Fibroblast of gingiva (primary cell): Measurements from ENCODE around the gene CCND3.

Source experiments
- DNase-seq: peaks from one replicate; pipeline ENCODE4 v3.0.0-alpha.2; 2011; ENCODE audit warnings: low read depth

CCND3 gene

GRCh38 chr6:41941280-41942066, at the start of gene CCND3:
CCND3 (minus strand) TSS chr6:41941808; CDS start chr6:41941649, 159 bp downstream.
- peak; percentile 90 for DNase-seq

- no peak for DNase-seq
These were observed 44.7 kb upstream of the CCND3 start for GRCh38 chr6:41986339-41986738.

DNA sequence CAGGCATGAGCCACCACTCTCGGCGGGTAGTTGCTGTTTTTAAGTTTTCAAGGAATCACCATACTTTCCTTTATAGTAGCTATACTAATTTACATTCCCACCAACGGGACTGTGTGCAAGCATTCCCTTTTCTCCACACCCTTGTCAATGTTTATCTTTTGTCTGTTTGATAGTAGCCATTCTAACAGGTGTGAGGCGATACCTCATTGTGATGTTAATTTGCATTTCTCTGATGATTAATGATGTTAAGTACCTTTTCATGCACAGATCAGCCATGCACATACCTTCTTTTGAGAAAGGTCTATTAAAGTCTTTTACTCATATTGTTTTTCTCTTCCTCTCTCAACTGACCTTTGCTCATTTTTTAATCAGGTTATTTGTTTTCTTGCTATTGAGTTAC, 43.0 kb upstream of the CCND3 start:
- no peak for DNase-seq

DNA sequence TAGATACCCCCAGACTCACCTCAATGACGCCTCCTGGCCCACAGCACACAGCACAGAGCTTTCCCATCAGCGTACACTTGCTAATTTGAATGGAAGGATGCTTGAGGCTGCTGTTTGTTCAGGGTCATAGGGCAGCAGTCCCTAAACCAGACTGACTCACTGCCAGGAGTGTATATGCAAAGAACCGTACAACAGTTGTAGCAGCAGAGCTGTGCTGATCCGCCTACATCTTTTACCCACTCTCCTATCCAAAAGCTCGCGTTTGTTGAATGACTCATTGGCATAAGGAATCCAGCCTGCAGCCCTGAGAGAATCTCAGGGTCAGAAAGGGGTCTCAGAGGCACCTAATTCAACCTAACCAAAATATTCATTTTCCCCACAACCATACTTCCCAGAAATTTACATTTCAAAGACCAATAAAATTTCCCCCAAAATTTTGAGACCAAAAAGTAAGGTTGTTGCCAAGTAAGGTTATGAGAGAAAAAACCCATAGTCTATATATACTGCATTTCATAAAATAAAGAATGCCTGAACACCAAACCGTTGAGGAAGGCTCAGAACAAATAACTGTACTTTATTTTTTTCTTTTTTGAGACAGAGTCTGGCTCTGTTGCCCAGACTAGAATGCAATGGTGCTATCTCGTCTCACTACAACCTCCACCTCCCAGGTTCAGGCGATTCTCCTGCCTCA, 35.3 kb upstream of the CCND3 start:
- DNase-seq = no peak

GRCh38 chr6:41975276-41975675, 33.7 kb upstream of the CCND3 start:
- DNase-seq = no peak

DNA sequence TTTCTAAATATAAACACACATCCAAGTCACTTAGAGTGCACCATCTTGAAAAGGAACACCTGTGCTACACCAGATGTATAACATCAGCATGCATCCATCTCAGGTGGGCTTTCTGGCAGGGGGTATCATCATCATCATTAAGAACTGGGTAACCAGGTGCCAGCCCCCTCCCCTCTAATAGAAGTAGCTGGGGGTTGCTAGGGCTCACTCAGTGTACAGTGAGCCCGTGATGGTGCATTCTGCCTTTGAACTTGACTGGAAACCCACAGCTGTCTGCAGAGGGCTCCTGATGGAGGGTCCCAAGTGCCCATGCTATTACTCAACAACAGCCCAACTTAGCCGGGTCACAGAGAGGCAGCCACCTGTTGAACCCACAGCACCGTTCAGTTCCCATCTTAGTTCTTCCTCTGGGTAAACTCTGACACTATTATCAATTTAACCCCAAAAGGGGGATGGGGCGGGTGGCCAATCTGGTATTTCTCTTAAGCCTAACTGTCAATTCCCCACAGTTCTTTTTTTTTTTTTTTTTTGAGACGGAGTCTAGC, 32.7 kb upstream of the CCND3 start:
- no peak for DNase-seq

GRCh38 chr6:41972826-41973225, 31.2 kb upstream of the CCND3 start:
- no peak for DNase-seq

DNA sequence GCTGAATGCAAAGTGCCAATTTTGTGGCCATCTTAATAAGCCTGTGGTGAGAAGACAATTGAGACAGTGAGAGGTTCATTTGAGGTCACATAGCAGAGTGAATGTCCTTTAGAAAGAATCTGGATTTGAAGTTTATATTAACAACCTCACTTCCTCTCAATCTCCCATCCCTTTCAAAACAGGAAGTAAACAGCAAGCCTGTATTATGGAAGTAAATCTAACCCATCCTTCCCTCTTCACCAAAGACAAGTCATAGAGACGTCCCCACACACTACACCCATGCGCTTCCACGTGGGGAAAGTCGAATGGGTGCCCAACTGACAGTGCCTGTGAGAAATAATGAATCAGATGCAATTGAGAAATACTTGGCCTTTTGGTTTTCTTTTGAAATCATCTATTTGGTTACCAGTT, 28.8 kb upstream of the CCND3 start:
- peak; percentile 80 for DNase-seq

DNA sequence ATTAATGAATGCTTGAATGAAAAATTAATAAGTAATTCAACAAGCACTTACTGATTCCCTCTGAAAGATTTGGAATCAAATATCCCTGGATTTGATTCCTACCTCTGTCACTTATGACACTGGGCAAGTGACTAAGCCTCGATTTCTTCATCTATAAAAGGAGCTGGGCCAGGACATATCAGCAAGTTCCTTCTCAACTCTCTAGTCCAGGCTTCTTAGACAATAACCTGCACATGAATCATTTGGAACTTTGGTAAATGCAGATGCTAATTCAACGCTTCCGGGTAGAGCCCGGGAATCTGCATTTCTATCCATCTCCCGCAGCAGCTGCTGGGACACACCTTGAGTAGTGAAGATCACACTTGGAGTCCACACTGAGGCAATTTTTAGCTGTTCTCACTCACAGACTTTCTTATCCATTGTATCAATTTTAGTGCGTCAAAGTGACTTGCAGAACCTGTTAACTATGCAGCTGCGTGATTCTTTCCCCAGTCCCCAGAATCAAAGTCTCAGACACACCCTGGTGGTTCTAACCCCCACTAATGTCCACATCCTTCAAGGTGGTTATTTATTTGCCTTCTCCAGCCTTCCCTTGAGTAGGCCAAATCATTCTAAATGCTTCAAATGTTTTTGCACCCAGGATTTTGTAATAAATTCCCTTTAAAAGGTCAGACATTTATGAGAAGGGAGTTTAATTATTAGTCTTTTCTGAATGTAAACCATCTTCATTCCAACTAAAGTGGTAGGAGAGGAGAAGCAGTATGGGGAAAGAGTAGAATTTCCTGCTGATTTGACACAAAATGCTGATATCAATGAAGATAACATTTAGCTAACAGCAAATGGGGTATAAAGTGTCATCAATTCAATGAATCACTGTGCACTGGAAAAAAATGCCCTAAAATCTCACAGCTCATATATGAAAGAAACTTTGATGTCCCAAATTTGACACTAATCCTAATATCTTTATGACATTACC, 26.0 kb upstream of the CCND3 start:
- DNase-seq = peak; percentile 41

DNA sequence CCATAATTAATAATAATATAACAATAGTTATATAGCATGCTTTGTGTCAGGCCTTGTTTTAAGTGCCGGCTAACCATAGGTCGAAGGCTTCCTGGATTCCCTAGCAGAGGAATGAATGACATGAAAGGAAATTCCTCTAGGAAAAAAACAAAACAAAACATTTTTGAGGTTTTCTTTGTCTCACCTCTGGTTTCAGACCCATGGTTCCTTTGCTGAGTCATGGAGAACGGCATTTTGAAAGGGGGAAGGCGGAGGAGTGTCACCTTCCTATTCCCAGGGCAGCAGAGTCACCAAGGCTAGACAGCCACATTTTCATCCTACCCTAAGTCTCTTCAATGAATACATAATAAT, 25.3 kb upstream of the CCND3 start:
- no peak for DNase-seq

GRCh38 chr6:41966214-41966920, 24.8 kb upstream of the CCND3 start:
- no peak for DNase-seq

GRCh38 chr6:41965429-41966213, 24.0 kb upstream of the CCND3 start:
- no peak for DNase-seq

- DNase-seq = no peak
These were observed 22.7 kb upstream of the CCND3 start for GRCh38 chr6:41964201-41964887.

DNA sequence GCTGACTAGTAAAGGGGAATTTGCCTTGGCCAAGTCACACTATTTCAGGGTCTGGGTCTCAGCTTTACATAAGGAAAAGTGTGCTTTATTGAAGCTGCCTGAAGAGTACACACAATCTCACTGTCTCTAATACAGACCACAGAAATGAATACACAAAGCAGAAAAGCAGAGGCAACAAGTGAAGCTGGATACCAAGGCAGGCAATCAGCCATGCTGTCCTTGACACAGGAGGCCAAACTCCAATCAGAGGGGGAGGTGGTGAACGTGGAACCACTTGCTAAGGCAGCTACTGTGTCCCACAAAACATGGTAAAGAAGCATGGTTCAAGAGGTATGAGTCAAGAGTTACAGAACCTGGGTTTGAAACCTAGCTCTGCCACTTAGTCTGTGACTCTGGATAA, 21.8 kb upstream of the CCND3 start:
- no peak for DNase-seq

- DNase-seq = no peak
These were observed 18.4 kb upstream of the CCND3 start for GRCh38 chr6:41960028-41960427.

DNA sequence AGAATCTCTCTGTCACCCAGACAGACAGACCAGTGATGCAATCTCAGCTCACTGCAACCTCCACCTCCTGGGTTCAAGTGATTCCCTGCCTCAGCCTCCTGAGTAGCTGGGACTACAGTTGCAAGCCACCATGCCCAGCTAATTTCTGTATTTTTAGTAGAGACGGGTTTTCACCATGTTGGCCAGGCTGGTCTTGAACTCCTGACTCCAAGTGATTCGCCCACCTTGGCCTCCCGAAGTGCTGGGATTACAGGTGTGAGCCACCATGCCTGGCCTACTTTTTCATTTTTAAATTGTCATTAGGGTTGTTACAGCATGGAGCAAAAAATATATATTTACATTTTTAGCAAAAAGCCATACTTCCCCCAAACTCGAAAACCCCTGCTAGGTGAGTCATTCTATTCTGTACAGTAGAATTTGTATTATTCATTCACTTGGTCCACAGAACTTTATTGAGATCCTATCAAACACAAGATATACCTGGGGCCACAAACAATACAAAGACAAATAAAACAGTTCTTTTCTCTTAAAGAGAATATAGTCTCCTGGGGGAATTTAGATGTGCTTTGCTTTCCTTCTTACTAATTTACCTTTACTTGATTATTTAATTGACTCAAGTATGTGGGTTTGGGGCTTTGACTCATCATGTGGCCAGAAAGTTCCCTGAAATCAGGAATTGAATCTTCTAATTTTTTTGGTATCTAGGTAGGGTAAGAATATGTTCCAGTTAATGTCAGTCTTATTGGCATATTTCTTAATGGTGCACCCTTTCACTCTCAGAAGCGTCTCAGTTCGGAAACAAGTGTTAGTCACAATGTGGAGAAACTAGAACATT, 16.6 kb upstream of the CCND3 start:
- DNase-seq = no peak

GRCh38 chr6:41957117-41957516, 15.5 kb upstream of the CCND3 start:
- DNase-seq = no peak

- no peak for DNase-seq
These were observed 13.8 kb upstream of the CCND3 start for GRCh38 chr6:41955412-41955811.

GRCh38 chr6:41954668-41955067, 13.1 kb upstream of the CCND3 start:
- DNase-seq = no peak
